Osteocyte (in vitro differentiated cells): Measurements from ENCODE around the gene APLF. TPM values are rescaled to one million over a fixed set of nuclear protein-coding genes. Genes with fewer than 3 reads are reported as not detected.
"Not testable (repeated sequence)": the region's sequence is repeated elsewhere in the genome, so short reads cannot be mapped to it uniquely, and the experiment has no call there.

Source experiments
- DNase-seq: peaks from one replicate; pipeline ENCODE4 v3.0.0; 2021; ENCODE audit warnings: mixed read lengths; ENCODE audit not compliant: unreplicated experiment; ENCODE audit errors: extremely low spot score
- H3K27ac Mint-ChIP-seq: one replicate; pipeline ENCODE4 v1.8.0; 2021; ENCODE audit warnings: mild to moderate bottlenecking, mixed read lengths; ENCODE audit not compliant: unreplicated experiment
- H3K27me3 Mint-ChIP-seq: one replicate; pipeline ENCODE4 v1.8.0; 2021; ENCODE audit warnings: mixed read lengths; ENCODE audit not compliant: unreplicated experiment
- H3K36me3 Mint-ChIP-seq: one replicate; pipeline ENCODE4 v1.8.0; 2021; ENCODE audit warnings: mixed read lengths; ENCODE audit not compliant: unreplicated experiment
- H3K4me1 Mint-ChIP-seq: one replicate; pipeline ENCODE4 v1.8.0; 2021; ENCODE audit warnings: mixed read lengths; ENCODE audit not compliant: unreplicated experiment
- H3K4me3 Mint-ChIP-seq: one replicate; pipeline ENCODE4 v1.8.0; 2021; ENCODE audit warnings: mild to moderate bottlenecking, moderate library complexity, mixed read lengths; ENCODE audit not compliant: unreplicated experiment
- H3K9me3 Mint-ChIP-seq: one replicate; pipeline ENCODE4 v1.8.0; 2021; ENCODE audit warnings: mixed read lengths; ENCODE audit not compliant: unreplicated experiment
- total RNA-seq: library from RNA; stranded (reverse); gene quantifications from 2 replicates; pipeline ENCODE4 v1.2.1, GENCODE V29; 2021
- TF ChIP-seq, protein P1 (sequence below): fragments of 200-600 bp; sonication (generic); IDR thresholded peaks from 2 replicates; pipeline ENCODE4 v1.5.0; 2021; ENCODE audit warnings: antibody characterized with exemption, mild to moderate bottlenecking, moderate library complexity

The APLF gene
- total RNA-seq, 1 donor from 2014 or later, result 6.4 TPM

DNA sequence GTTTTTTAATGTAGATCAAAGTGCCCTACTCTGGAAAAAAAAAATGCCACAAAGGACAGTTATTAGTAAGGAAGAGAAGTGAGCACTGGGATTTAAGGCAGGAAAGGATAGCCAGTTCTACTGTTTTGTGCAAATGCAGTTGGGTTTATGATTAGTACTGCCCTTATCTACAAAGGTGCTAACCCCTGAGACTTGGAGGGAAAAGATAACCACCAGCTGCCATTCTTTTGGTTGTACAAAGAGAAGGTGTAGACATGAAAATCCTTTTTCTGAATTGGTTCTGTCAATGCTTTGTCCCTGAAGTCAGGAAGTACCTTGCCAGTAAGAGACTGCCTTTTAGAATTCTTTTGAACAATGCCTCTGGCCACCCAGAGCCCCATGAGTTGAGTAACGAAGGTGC, 11.3 kb downstream of the APLF start:
- H3K9me3 Mint-ChIP-seq, result no peaks in the 10 kb centered on the region
- no peaks in the 10 kb centered on the region for H3K36me3 Mint-ChIP-seq
- no peaks in the 10 kb centered on the region for H3K4me1 Mint-ChIP-seq
- H3K27ac Mint-ChIP-seq, result no peak overlapping the region
- no peak overlapping the region for H3K4me3 Mint-ChIP-seq
- H3K27me3 Mint-ChIP-seq, result no peaks in the 10 kb centered on the region
- TF ChIP-seq, protein P1, sequence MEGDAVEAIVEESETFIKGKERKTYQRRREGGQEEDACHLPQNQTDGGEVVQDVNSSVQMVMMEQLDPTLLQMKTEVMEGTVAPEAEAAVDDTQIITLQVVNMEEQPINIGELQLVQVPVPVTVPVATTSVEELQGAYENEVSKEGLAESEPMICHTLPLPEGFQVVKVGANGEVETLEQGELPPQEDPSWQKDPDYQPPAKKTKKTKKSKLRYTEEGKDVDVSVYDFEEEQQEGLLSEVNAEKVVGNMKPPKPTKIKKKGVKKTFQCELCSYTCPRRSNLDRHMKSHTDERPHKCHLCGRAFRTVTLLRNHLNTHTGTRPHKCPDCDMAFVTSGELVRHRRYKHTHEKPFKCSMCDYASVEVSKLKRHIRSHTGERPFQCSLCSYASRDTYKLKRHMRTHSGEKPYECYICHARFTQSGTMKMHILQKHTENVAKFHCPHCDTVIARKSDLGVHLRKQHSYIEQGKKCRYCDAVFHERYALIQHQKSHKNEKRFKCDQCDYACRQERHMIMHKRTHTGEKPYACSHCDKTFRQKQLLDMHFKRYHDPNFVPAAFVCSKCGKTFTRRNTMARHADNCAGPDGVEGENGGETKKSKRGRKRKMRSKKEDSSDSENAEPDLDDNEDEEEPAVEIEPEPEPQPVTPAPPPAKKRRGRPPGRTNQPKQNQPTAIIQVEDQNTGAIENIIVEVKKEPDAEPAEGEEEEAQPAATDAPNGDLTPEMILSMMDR, result no peak
- no peak for DNase-seq

DNA sequence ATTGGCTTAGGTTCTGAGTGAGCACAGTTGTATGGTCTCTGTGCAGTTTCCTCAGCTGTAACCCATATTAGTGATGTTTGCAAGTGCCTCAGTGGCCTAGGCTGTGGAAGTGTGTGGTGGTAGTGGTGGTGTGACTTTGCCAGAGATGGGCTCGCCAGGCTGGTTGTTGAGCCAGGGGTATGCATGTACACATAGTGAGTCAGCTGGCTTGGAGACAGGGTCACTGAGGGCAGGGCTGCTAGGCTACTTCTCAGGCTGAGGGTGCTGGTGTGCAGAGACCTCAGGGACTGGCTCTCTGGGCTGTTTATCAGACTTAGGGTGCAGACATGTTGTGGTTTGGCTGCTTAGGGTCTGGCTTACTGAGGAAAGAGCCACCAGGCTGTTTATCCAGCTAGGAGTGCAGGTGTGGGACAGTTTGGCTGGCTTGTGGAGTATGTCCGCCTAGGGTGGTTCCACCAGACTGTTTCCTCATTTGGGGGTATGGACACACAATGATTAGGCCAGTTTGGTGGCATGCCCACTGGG, 15.0 kb downstream of the APLF start:
- Mint-ChIP-seq H3K36me3 (no peaks in the 10 kb centered on the region), H3K4me1 (no peaks in the 10 kb centered on the region), H3K4me3 (no peak overlapping the region), H3K27me3 (no peaks in the 10 kb centered on the region), H3K9me3 (no peaks in the 10 kb centered on the region), H3K27ac (no peak overlapping the region)
- TF ChIP-seq, protein P1, result no peak
- no peak for DNase-seq

DNA sequence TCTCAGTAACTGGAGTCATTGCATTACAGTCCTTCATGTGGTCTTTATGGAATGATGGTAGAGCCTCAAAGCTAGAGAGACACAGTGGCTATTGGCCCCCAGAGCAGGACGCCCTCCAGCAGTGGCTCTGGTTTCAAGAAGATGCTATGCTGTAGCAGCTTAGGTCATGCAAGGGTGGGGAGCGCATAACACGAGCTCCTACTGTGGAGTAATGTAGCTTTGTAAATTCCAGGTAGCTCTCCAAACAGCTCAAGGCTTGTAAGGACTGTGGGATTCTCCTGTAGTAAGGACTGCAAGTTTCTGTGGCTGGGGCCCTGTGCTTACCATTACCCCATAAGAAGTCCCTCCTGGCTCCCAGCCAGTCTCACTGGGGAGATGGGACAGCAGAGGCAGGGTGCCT, 15.6 kb downstream of the APLF start:
- no peak for DNase-seq
- H3K9me3 Mint-ChIP-seq, result no peaks in the 10 kb centered on the region
- H3K27me3 Mint-ChIP-seq, result no peaks in the 10 kb centered on the region
- TF ChIP-seq, protein P1, result no peak
- H3K4me3 Mint-ChIP-seq, result no peak overlapping the region
- H3K4me1 Mint-ChIP-seq, result peaks cover 2% of the 10 kb centered on the region
- no peaks in the 10 kb centered on the region for H3K36me3 Mint-ChIP-seq
- no peak overlapping the region for H3K27ac Mint-ChIP-seq

DNA sequence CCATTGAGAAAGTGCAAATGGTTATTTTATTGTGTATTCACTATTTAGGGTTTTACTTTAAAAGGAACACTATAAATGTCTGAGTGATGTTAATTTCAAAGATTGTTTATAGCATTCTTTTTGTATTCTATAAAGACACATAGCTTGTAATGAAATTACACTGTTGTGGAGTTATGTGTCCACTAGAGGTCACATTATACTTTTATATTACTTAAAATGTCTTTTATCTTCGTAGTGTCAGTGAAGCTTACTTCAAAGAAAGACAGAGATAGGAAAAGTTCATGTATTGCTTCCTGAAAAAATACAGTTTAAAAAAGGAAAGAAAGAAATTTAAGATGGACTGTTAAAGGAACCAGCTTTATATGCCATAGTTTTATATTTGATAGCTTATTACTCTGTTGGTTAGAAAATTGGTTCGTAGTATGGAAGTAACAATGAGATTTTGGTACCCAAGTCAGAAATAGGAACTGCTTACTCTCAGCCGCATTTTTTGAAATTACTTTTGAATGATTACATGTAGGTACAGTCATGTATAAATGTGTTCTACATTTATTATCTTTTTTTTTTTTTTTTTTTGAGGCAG, 20.5 kb downstream of the APLF start:
- TF ChIP-seq, protein P1, result peak; percentile 61
- no peaks in the 10 kb centered on the region for H3K36me3 Mint-ChIP-seq
- peaks cover 3% of the 10 kb centered on the region for H3K4me1 Mint-ChIP-seq
- no peak overlapping the region for H3K27ac Mint-ChIP-seq
- H3K9me3 Mint-ChIP-seq, result no peaks in the 10 kb centered on the region
- no peak for DNase-seq
- H3K27me3 Mint-ChIP-seq, result no peaks in the 10 kb centered on the region
- no peak overlapping the region for H3K4me3 Mint-ChIP-seq

DNA sequence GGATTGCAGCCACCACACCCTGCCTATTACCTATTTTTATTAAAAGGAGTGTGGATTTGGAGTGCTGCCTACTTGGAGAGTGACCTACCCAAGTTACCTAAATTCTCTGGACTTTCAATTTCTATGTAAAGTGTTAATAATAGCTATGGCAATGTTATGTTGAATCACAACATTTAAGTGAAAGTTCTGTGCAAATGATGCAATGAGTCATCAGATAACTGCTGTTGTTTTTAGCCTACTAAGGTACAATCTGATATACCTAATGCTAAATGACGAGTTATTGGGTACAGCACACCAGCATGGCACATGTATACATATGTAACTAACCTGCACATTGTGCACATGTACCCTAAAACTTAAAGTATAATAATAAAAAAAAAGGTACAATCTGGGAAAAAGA, 21.2 kb downstream of the APLF start:
- DNase-seq, H3K36me3 Mint-ChIP-seq, H3K9me3 Mint-ChIP-seq, H3K4me3 Mint-ChIP-seq, H3K4me1 Mint-ChIP-seq, H3K27ac Mint-ChIP-seq, H3K27me3 Mint-ChIP-seq: not testable (repeated sequence)
